ACC112 (cell line): ENCODE results near the gene MBTPS1.

Experiments used
- H2AFZ ChIP-seq: fragments of 200-600 bp; sonication (generic); one replicate; pipeline ENCODE4 v1.6.0; 2017; ENCODE audit warnings: antibody characterized with exemption, low read length; ENCODE audit not compliant: unreplicated experiment
- H3K27ac ChIP-seq: fragments of 200-600 bp; sonication (generic); 2 replicates; pipeline ENCODE4 v1.5.1; 2014; ENCODE audit warnings: low read depth, mild to moderate bottlenecking, antibody characterized with exemption, low read length, moderate library complexity
- H3K27me3 ChIP-seq: fragments of 200-600 bp; sonication (generic); 2 replicates; pipeline ENCODE4 v1.6.1; 2014; ENCODE audit warnings: mild to moderate bottlenecking, antibody characterized with exemption, low read length, moderate library complexity, mixed read lengths; ENCODE audit not compliant: insufficient read depth
- H3K36me3 ChIP-seq: fragments of 200-600 bp; sonication (generic); 2 replicates; pipeline ENCODE4 v1.6.1; 2016; ENCODE audit warnings: mild to moderate bottlenecking, antibody characterized with exemption, low read length, moderate library complexity, mixed read lengths; ENCODE audit not compliant: insufficient read depth
- H3K4me1 ChIP-seq: fragments of 200-600 bp; sonication (generic); one replicate; pipeline ENCODE4 v1.6.1; 2016; ENCODE audit warnings: low read length, mixed read lengths; ENCODE audit not compliant: insufficient read depth, unreplicated experiment, control insufficient read depth
- H3K4me3 ChIP-seq: fragments of 200-600 bp; sonication (generic); 2 replicates; pipeline ENCODE4 v1.5.1; 2014; ENCODE audit warnings: mild to moderate bottlenecking, low read depth, low read length
- H3K79me2 ChIP-seq: fragments of 200-600 bp; sonication (generic); one replicate; pipeline ENCODE4 v1.6.0; 2016; ENCODE audit warnings: low read length; ENCODE audit not compliant: control insufficient read depth, unreplicated experiment, insufficient read depth

MBTPS1 gene

GRCh38 chr16:84059946-84060901 lies 56.5 kb downstream of the MBTPS1 start:
- Histone ChIP-seq H3K4me3 (no peak overlapping the region), H3K36me3 (peaks cover 4% of the 10 kb centered on the region; the same call in 1 of the 2 replicates), H2AFZ (no peak overlapping the region), H3K27ac (no peak overlapping the region), H3K79me2 (no peaks in the 10 kb centered on the region), H3K4me1 (no peaks in the 10 kb centered on the region), H3K27me3 (no peaks in the 10 kb centered on the region)

GRCh38 chr16:84059111-84059510 lies 57.6 kb downstream of the MBTPS1 start:
- H3K27me3 ChIP-seq: no peaks in the 10 kb centered on the region
- no peak overlapping the region for H2AFZ ChIP-seq
- no peaks in the 10 kb centered on the region for H3K4me1 ChIP-seq
- H3K79me2 ChIP-seq: no peaks in the 10 kb centered on the region
- H3K36me3 ChIP-seq: peaks cover 4% of the 10 kb centered on the region; the same call in 1 of the 2 replicates
- H3K4me3 ChIP-seq: no peak overlapping the region
- no peak overlapping the region for H3K27ac ChIP-seq

GRCh38 chr16:84058664-84059063 lies 58.1 kb downstream of the MBTPS1 start:
- Histone ChIP-seq H3K36me3 (peaks cover 4% of the 10 kb centered on the region; the same call in 1 of the 2 replicates), H3K4me3 (no peak overlapping the region), H3K79me2 (no peaks in the 10 kb centered on the region), H3K4me1 (no peaks in the 10 kb centered on the region), H3K27me3 (no peaks in the 10 kb centered on the region), H3K27ac (no peak overlapping the region), H2AFZ (no peak overlapping the region)

- Histone ChIP-seq H3K79me2 (no peaks in the 10 kb centered on the region), H3K4me1 (no peaks in the 10 kb centered on the region), H3K27ac (no peak overlapping the region), H3K36me3 (peaks cover 4% of the 10 kb centered on the region; the same call in 1 of the 2 replicates), H3K27me3 (no peaks in the 10 kb centered on the region), H3K4me3 (no peak overlapping the region), H2AFZ (no peak overlapping the region)
Observed at GRCh38 chr16:84058211-84058610, 58.5 kb downstream of the MBTPS1 start.

- H3K27ac ChIP-seq: no peak overlapping the region
- H3K79me2 ChIP-seq: no peaks in the 10 kb centered on the region
- no peak overlapping the region for H3K4me3 ChIP-seq
- H2AFZ ChIP-seq: no peak overlapping the region
- no peaks in the 10 kb centered on the region for H3K36me3 ChIP-seq
- no peaks in the 10 kb centered on the region for H3K4me1 ChIP-seq
- no peaks in the 10 kb centered on the region for H3K27me3 ChIP-seq
Observed at GRCh38 chr16:84056933-84057332, 59.8 kb downstream of the MBTPS1 start.

- Histone ChIP-seq H3K27ac (no peak overlapping the region), H3K36me3 (no peaks in the 10 kb centered on the region), H3K4me1 (no peaks in the 10 kb centered on the region), H3K4me3 (no peak overlapping the region), H3K79me2 (no peaks in the 10 kb centered on the region), H2AFZ (no peak overlapping the region), H3K27me3 (no peaks in the 10 kb centered on the region)
Observed at GRCh38 chr16:84055801-84056634, 60.7 kb downstream of the MBTPS1 start.

GRCh38 chr16:84055366-84055765 lies 61.4 kb downstream of the MBTPS1 start:
- Histone ChIP-seq H3K4me1 (no peaks in the 10 kb centered on the region), H2AFZ (no peak overlapping the region), H3K36me3 (no peaks in the 10 kb centered on the region), H3K27ac (no peak overlapping the region), H3K79me2 (no peaks in the 10 kb centered on the region), H3K27me3 (no peaks in the 10 kb centered on the region), H3K4me3 (no peak overlapping the region)

- no peaks in the 10 kb centered on the region for H3K27me3 ChIP-seq
- no peaks in the 10 kb centered on the region for H3K4me1 ChIP-seq
- no peaks in the 10 kb centered on the region for H3K79me2 ChIP-seq
- H2AFZ ChIP-seq: no peak overlapping the region
- H3K36me3 ChIP-seq: no peaks in the 10 kb centered on the region
- H3K27ac ChIP-seq: no peak overlapping the region
- H3K4me3 ChIP-seq: no peak overlapping the region
Observed at GRCh38 chr16:84054916-84055315, 61.8 kb downstream of the MBTPS1 start.

- Histone ChIP-seq H3K27me3 (no peaks in the 10 kb centered on the region), H3K36me3 (no peaks in the 10 kb centered on the region), H3K27ac (no peak overlapping the region), H2AFZ (no peak overlapping the region), H3K79me2 (no peaks in the 10 kb centered on the region), H3K4me3 (no peak overlapping the region), H3K4me1 (no peaks in the 10 kb centered on the region)
Observed at GRCh38 chr16:84054271-84054670, 62.5 kb downstream of the MBTPS1 start.

GRCh38 chr16:84053237-84053636 lies 63.5 kb downstream of the MBTPS1 start:
- Histone ChIP-seq H3K4me1 (no peaks in the 10 kb centered on the region), H2AFZ (no peak overlapping the region), H3K27me3 (no peaks in the 10 kb centered on the region)

More at GRCh38 chr16:84053237-84053636, 63.5 kb downstream of the MBTPS1 start:
- Histone ChIP-seq H3K79me2 (no peaks in the 10 kb centered on the region), H3K36me3 (no peaks in the 10 kb centered on the region), H3K27ac (no peak overlapping the region), H3K4me3 (no peak overlapping the region)
